IMR-90 (cell line): Measurements from ENCODE around the gene CDK5RAP2. TPM values are rescaled to one million over a fixed set of nuclear protein-coding genes. Genes with fewer than 3 reads are reported as not detected.
A peak's percentile ranks its signal among the peaks of the same experiment; 100 is the strongest.

Source experiments
- ATAC-seq: fragments of 200-7000 bp; cut with Tn5 transposase; 2 replicates; pipeline ENCODE4 v1.9.1; 2020; ENCODE audit warnings: low read depth, mild to moderate bottlenecking, moderate library complexity
- BruUV-seq: library from RNA; stranded (reverse); fragments of 400-500 nt; replicated peaks from 2 replicates; lab custom pipeline; 2021; lab: Mats Ljungman, UMichigan
- CTCF ChIA-PET: fragments of 300-600 bp; formaldehyde crosslinking; extraction: SDS; loops from one replicate; lab custom pipeline; 2021; ENCODE audit warnings: antibody characterized with exemption; lab: Yijun Ruan, JAX
- POLR2A ChIA-PET: fragments of 300-600 bp; sonication (Branson Sonifier 250); formaldehyde crosslinking; loops from one replicate; lab custom pipeline; 2022; ENCODE audit warnings: antibody characterized with exemption; ENCODE audit not compliant: unreplicated experiment; lab: Charles Lee
- DNase-seq: peaks from one replicate; pipeline ENCODE4 v3.0.0; 2013
- H2AFZ ChIP-seq: replicated peaks from 2 replicates; pipeline ENCODE3; 2013; ENCODE audit warnings: low read length, mild to moderate bottlenecking; ENCODE audit not compliant: poor library complexity
- H2AK5ac ChIP-seq: 2 replicates; pipeline ENCODE4 v1.6.1; 2013; ENCODE audit warnings: low read depth, low read length, inconsistent platforms
- H2AK9ac ChIP-seq: replicated peaks from 2 replicates; pipeline ENCODE3; 2013; ENCODE audit warnings: mild to moderate bottlenecking, low read depth, low read length, moderate library complexity; ENCODE audit not compliant: poor library complexity
- H2BK120ac ChIP-seq: 2 replicates; pipeline ENCODE4 v1.6.1; 2013; ENCODE audit warnings: low read depth, low read length, inconsistent platforms
- H2BK15ac ChIP-seq: 3 replicates; pipeline ENCODE4 v1.6.1; 2013; ENCODE audit warnings: low read depth, low read length, inconsistent platforms
- H2BK20ac ChIP-seq: 2 replicates; pipeline ENCODE4 v1.6.1; 2013; ENCODE audit warnings: low read depth, mild to moderate bottlenecking, inconsistent platforms, low read length, moderate library complexity
- H2BK5ac ChIP-seq: 2 replicates; pipeline ENCODE4 v1.6.1; 2013; ENCODE audit warnings: mild to moderate bottlenecking, low read depth, low read length, inconsistent platforms; ENCODE audit not compliant: poor library complexity, severe bottlenecking
- H3K14ac ChIP-seq: replicated peaks from 2 replicates; pipeline ENCODE4 v1.6.1; 2013; ENCODE audit warnings: low read depth, low read length, inconsistent platforms
- H3K18ac ChIP-seq: 2 replicates; pipeline ENCODE4 v1.6.1; 2013; ENCODE audit warnings: low read depth, low read length, control low read depth
- H3K23ac ChIP-seq: 2 replicates; pipeline ENCODE4 v1.6.1; 2013; ENCODE audit warnings: low read depth, low read length, inconsistent platforms
- H3K27ac ChIP-seq: 2 replicates; pipeline ENCODE4 v1.5.1; 2013; ENCODE audit warnings: mild to moderate bottlenecking, control low read depth, low read length; ENCODE audit not compliant: insufficient read depth
- H3K27me3 ChIP-seq: 2 replicates; pipeline ENCODE4 v1.6.1; 2013; ENCODE audit warnings: low read length; ENCODE audit not compliant: control insufficient read depth, insufficient read depth
- H3K36me3 ChIP-seq: 2 replicates; pipeline ENCODE4 v1.6.1; 2013; ENCODE audit warnings: low read length, mixed read lengths; ENCODE audit not compliant: control insufficient read depth, insufficient read depth
- H3K4ac ChIP-seq: 2 replicates; pipeline ENCODE4 v1.6.1; 2013; ENCODE audit warnings: low read depth, low read length, inconsistent platforms
- H3K4me1 ChIP-seq: 2 replicates; pipeline ENCODE4 v1.6.1; 2013; ENCODE audit warnings: low read length, mixed read lengths; ENCODE audit not compliant: control insufficient read depth, insufficient read depth
- H3K4me2 ChIP-seq: 2 replicates; pipeline ENCODE4 v1.6.1; 2013; ENCODE audit warnings: low read depth, mild to moderate bottlenecking, control low read depth, low read length, moderate library complexity
- H3K4me3 ChIP-seq: 2 replicates; pipeline ENCODE4 v1.5.1; 2013; ENCODE audit warnings: low read depth, mild to moderate bottlenecking, control low read depth, low read length, moderate library complexity; ENCODE audit not compliant: insufficient read depth
- H3K56ac ChIP-seq: 2 replicates; pipeline ENCODE4 v1.6.1; 2013; ENCODE audit warnings: low read length, inconsistent platforms; ENCODE audit not compliant: insufficient read depth; ENCODE audit errors: extremely low read depth
- H3K79me1 ChIP-seq, 2 experiments: 2 replicates each; pipeline ENCODE4 v1.6.1; 2013; ENCODE audit warnings: low read length in 2 of 2, inconsistent platforms in 1 of 2, low read depth in 1 of 2
- H3K9ac ChIP-seq: 2 replicates; pipeline ENCODE4 v1.6.1; 2013; ENCODE audit warnings: low read depth, low read length, control low read depth
- H3K9me1 ChIP-seq: 2 replicates; pipeline ENCODE4 v1.6.1; 2013; ENCODE audit warnings: low read length, inconsistent platforms; ENCODE audit not compliant: insufficient read depth
- H3K9me3 ChIP-seq: 2 replicates; pipeline ENCODE4 v1.6.1; 2013; ENCODE audit warnings: low read length; ENCODE audit not compliant: control insufficient read depth, insufficient read depth
- H4K20me1 ChIP-seq: 2 replicates; pipeline ENCODE4 v1.6.1; 2013; ENCODE audit warnings: low read length, inconsistent platforms; ENCODE audit not compliant: insufficient read depth
- H4K5ac ChIP-seq: 2 replicates; pipeline ENCODE4 v1.6.1; 2013; ENCODE audit warnings: mild to moderate bottlenecking, low read depth, low read length, control low read depth
- H4K8ac ChIP-seq, 2 experiments: 2 replicates each; pipeline ENCODE4 v1.6.1; 2013; ENCODE audit warnings: low read depth in 2 of 2, low read length in 2 of 2, control low read depth in 1 of 2, inconsistent platforms in 1 of 2
- H4K91ac ChIP-seq: 2 replicates; pipeline ENCODE4 v1.6.1; 2013; ENCODE audit warnings: low read depth, low read length, inconsistent platforms; ENCODE audit not compliant: insufficient read depth
- BHLHE40 ChIP-seq: fragments of 150-350 bp; IDR thresholded peaks from 2 replicates; pipeline ENCODE4 v1.6.1; 2016; ENCODE audit warnings: mild to moderate bottlenecking, low read depth, low read length
- CHD1 ChIP-seq: IDR thresholded peaks from 2 replicates; pipeline ENCODE4 v1.6.1; 2012; ENCODE audit warnings: low read depth, low read length, improper control_type of control experiment
- ELK1 ChIP-seq: fragments of 150-350 bp; IDR thresholded peaks from 2 replicates; pipeline ENCODE4 v1.6.1; 2016; ENCODE audit warnings: low read depth, mild to moderate bottlenecking, low read length, moderate library complexity, borderline replicate concordance
- FOS ChIP-seq: fragments of 150-350 bp; IDR thresholded peaks from 2 replicates; pipeline ENCODE4 v1.6.1; 2016; ENCODE audit warnings: low read depth, low read length
- MXI1 ChIP-seq: IDR thresholded peaks from 2 replicates; pipeline ENCODE4 v1.6.1; 2012; ENCODE audit warnings: low read depth, mild to moderate bottlenecking, low read length, moderate library complexity, borderline replicate concordance
- NFE2L2 ChIP-seq: fragments of 150-350 bp; IDR thresholded peaks from 2 replicates; pipeline ENCODE4 v1.6.1; 2016; ENCODE audit warnings: low read depth, mild to moderate bottlenecking, low read length
- RAD21 ChIP-seq: IDR thresholded peaks from 2 replicates; pipeline ENCODE4 v1.6.1; 2012; ENCODE audit warnings: low read length, improper control_type of control experiment
- RCOR1 ChIP-seq: IDR thresholded peaks from 2 replicates; pipeline ENCODE4 v1.6.1; 2012; ENCODE audit warnings: mild to moderate bottlenecking, low read length, improper control_type of control experiment; ENCODE audit not compliant: insufficient replicate concordance
- RFX5 ChIP-seq: IDR thresholded peaks from 2 replicates; pipeline ENCODE4 v1.8.0; 2012; ENCODE audit warnings: low read depth, mild to moderate bottlenecking, low read length, moderate library complexity
- WGBS, 2 experiments: methylation state at CpG; one replicate each; pipeline versions ENCODE4 v1.1.5 to v1.1.7; 2013; ENCODE audit warnings: missing lambda C conversion rate in 2 of 2; ENCODE audit not compliant: insufficient read length in 1 of 2; ENCODE audit errors: extremely low coverage in 2 of 2; 5-methylcytosine and 5-hydroxymethylcytosine counted together
- dilution Hi-C: fragments of 300-500 bp; cut with HindIII; formaldehyde crosslinking; loops from one replicate; pipeline ENCODE4 v1.14.3; 2018; ENCODE audit warnings: low sequenced_read_pairs; ENCODE audit not compliant: unreplicated experiment
- in situ Hi-C: fragments of 300-500 bp; cut with MboI; formaldehyde crosslinking; loops from 3 replicates; pipeline ENCODE4 v1.14.3; 2019; ENCODE audit warnings: low sequenced_read_pairs, inconsistent platforms, mixed read lengths
- intact Hi-C: fragments of 100-400 bp; cut with micrococcal nuclease; formaldehyde crosslinking; loops from 2 replicates; pipeline ENCODE4 v1.10.0; 2022
- polyA plus RNA-seq, 3 experiments: library from polyadenylated mRNA; depleted of rRNA; stranded (reverse); fragments of >200 nt; gene quantifications; 2 replicates each; pipeline ENCODE4 v1.2.3, GENCODE V29; 2012; ENCODE audit warnings: low replicate concordance in 1 of 3
- total RNA-seq: library from RNA; depleted of rRNA; stranded (reverse); fragments of >200 nt; gene quantifications from 2 replicates; pipeline ENCODE4 v1.2.3, GENCODE V29; 2012
- TF ChIP-seq, protein P1 (sequence below): fragments of 150-350 bp; IDR thresholded peaks from 2 replicates; pipeline ENCODE4 v1.6.1; 2017; ENCODE audit warnings: mild to moderate bottlenecking, antibody characterized with exemption, low read length, low read depth

The CDK5RAP2 gene
- total and polyA plus RNA-seq, 2 of the 4 experiments (the other 2 are of a cell fraction): 29.5 to 31.7 TPM

GRCh38 chr9:120439926-120440325 lies 140.0 kb downstream of the CDK5RAP2 start:
- POLR2A ChIA-PET: no interaction called here
- Histone ChIP-seq H3K56ac (no peak overlapping the region), H3K4me2 (no peak overlapping the region), H3K4ac (no peak overlapping the region), H2AFZ (no peak overlapping the region), H2BK15ac (no peak overlapping the region), H3K79me1 (peaks cover 8 to 30% of the 10 kb centered on the region in 2 experiments; a peak in 2 of 4 replicates), H4K8ac (no peak overlapping the region; a peak in 1 of 4 replicates), H3K9me1 (peaks cover 25% of the 10 kb centered on the region), H3K14ac (0 out of 2 replicates have a peak overlapping the region, but pooled peaks have one; percentile 6), H3K4me3 (no peak overlapping the region), H3K23ac (no peak overlapping the region), H3K9ac (no peak overlapping the region), H2BK120ac (no peak overlapping the region), H3K27me3 (no peaks in the 10 kb centered on the region), H4K20me1 (no peaks in the 10 kb centered on the region), H2AK9ac (no peak overlapping the region), H2BK5ac (no peak overlapping the region), H3K4me1 (peaks cover 29% of the 10 kb centered on the region), H3K36me3 (peaks cover 13% of the 10 kb centered on the region), H4K91ac (0 out of 2 replicates have a peak overlapping the region, but pooled peaks have one; percentile 22), H3K27ac (no peak overlapping the region), H3K18ac (no peak overlapping the region), H2AK5ac (0 out of 2 replicates have a peak overlapping the region, but pooled peaks have one; percentile 3), H4K5ac (no peak overlapping the region), H2BK20ac (0 out of 2 replicates have a peak overlapping the region, but pooled peaks have one; percentile 4), H3K9me3 (no peaks in the 10 kb centered on the region)
- no peak for TF ChIP-seq CHD1
- no peak for TF ChIP-seq FOS
- TF ChIP-seq RCOR1: no peak
- TF ChIP-seq RFX5: no peak
- no peak for TF ChIP-seq BHLHE40
- TF ChIP-seq, protein P1, sequence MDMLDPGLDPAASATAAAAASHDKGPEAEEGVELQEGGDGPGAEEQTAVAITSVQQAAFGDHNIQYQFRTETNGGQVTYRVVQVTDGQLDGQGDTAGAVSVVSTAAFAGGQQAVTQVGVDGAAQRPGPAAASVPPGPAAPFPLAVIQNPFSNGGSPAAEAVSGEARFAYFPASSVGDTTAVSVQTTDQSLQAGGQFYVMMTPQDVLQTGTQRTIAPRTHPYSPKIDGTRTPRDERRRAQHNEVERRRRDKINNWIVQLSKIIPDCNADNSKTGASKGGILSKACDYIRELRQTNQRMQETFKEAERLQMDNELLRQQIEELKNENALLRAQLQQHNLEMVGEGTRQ: no peak
- no peak for TF ChIP-seq RAD21
- no peak for TF ChIP-seq NFE2L2
- TF ChIP-seq MXI1: no peak
- TF ChIP-seq ELK1: no peak
- in situ Hi-C loops (no loop called here), dilution Hi-C loops (no loop called here), intact Hi-C loops (no loop called here)
- DNase-seq: no peak
- WGBS, 2 experiments: 86% methylated on average over 1 of the region's 1 CpG; no CpG with 5 or more reads in 1 of the 2 experiments
- no TSS peak for BruUV-seq
- CTCF ChIA-PET: no interaction called here
- ATAC-seq: no peak
